Esophagus squamous epithelium (tissue), 4 donors: ENCODE measurements around the gene SOX10.

Experiments
- POLR2A ChIP-seq, 4 donors: fragments of 450-650 bp; IDR thresholded peaks; one replicate each; pipeline ENCODE4 v1.6.1; 2017; ENCODE audit warnings: antibody characterized with exemption in 4 of 4, mild to moderate bottlenecking in 4 of 4, moderate library complexity in 3 of 4
- TF ChIP-seq, protein P1 (sequence below), 6 experiments: fragments of 450-650 bp in 4 of 6; fragments of 200-600 bp in 2 of 6; sonication (generic) in 2 of 6; IDR thresholded peaks; one replicate each; pipeline ENCODE4 v1.5.1; 2016 to 2019; ENCODE audit warnings: antibody characterized with exemption in 6 of 6, mild to moderate bottlenecking in 4 of 6, moderate library complexity in 4 of 6

DNA sequence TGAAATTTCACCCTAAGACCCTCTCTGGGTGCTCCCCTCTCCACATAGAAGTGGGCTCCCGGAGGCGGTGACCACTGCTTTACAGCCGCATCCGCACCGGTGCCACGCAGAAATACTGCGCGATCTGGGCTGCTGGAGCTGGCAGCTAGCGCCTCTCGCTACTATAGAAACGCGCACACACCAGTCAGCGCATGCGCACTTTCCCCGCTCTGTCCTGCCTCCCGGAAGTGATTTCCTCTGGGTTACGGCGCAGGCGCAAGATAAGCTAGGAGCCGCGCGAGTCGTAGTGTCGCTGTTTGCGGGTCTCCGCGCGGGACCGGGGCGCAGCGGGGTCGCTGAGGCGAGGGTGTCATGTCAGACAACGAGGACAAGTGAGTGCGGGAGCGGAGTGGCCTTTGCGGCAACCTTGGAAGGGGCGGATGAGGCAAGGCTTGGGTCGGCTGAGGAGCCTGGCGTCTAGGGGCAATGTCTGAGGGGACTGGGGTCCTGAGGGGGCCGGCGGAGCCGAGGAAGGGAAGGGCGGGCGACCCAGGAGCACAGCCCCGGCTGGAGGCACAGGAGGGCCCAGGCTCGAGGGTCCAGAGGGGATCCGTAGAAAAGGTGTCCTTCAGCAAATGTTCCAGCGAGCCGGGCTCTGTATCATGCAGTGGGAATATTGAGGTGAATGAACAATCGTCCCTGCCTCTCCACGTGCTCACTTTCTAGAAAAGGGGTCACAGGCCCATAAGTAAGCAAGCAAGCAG, 30.7 kb downstream of the SOX10 start, which contains the start of the genes C22orf23 and POLR2F:
- peak in 2 of 4 donors; percentile 30 to 52 for TF ChIP-seq POLR2A (IDR thresholded peaks at IDR 0.05)
- TF ChIP-seq, protein P1, sequence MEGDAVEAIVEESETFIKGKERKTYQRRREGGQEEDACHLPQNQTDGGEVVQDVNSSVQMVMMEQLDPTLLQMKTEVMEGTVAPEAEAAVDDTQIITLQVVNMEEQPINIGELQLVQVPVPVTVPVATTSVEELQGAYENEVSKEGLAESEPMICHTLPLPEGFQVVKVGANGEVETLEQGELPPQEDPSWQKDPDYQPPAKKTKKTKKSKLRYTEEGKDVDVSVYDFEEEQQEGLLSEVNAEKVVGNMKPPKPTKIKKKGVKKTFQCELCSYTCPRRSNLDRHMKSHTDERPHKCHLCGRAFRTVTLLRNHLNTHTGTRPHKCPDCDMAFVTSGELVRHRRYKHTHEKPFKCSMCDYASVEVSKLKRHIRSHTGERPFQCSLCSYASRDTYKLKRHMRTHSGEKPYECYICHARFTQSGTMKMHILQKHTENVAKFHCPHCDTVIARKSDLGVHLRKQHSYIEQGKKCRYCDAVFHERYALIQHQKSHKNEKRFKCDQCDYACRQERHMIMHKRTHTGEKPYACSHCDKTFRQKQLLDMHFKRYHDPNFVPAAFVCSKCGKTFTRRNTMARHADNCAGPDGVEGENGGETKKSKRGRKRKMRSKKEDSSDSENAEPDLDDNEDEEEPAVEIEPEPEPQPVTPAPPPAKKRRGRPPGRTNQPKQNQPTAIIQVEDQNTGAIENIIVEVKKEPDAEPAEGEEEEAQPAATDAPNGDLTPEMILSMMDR (IDR thresholded peaks at IDR 0.05) = peak in 1 of 6 experiments; percentile 58
